Prostate gland (tissue), 2 donors: ENCODE measurements around the gene NEUROG2.

Experiments
- CTCF ChIP-seq, 4 experiments: fragments of 200-600 bp in 2 of 4; fragments of 450-650 bp in 2 of 4; sonication (generic) in 2 of 4; IDR thresholded peaks; 1 replicate in 3 of 4; 2 replicates in 1 of 4; pipeline ENCODE4 v1.5.1; 2016 to 2019; ENCODE audit warnings: antibody characterized with exemption in 4 of 4, mild to moderate bottlenecking in 2 of 4, moderate library complexity in 2 of 4
- POLR2A ChIP-seq: fragments of 450-650 bp; IDR thresholded peaks from one replicate; pipeline ENCODE4 v1.6.1; 2016; ENCODE audit warnings: antibody characterized with exemption, mild to moderate bottlenecking
- POLR2AphosphoS5 ChIP-seq: sonication (generic); formaldehyde crosslinking; IDR thresholded peaks from one replicate; pipeline ENCODE4 v1.6.1; 2017; ENCODE audit warnings: antibody characterized with exemption

GRCh38 chr4:112540695-112541094, 24.7 kb upstream of the NEUROG2 start:
- TF ChIP-seq CTCF (IDR thresholded peaks at IDR 0.05) (no peak), POLR2AphosphoS5 (no peak), POLR2A (no peak)
